KBM-7 (cell line): ENCODE results near the gene PRSS12.
"Not testable (repeated sequence)": the region's sequence is repeated elsewhere in the genome, so short reads cannot be mapped to it uniquely, and the experiment has no call there.

Experiments
- DNase-seq: peaks from one replicate; pipeline ENCODE4 v3.0.0-alpha.2; 2015
- in situ Hi-C: fragments of 300-500 bp; cut with MboI; formaldehyde crosslinking; loops from 2 replicates; pipeline ENCODE4 v1.14.3; 2020; ENCODE audit warnings: low sequenced_read_pairs, low pct_unique_long_range_greater_than_20kb, mixed read lengths

The PRSS12 gene

GRCh38 chr4:118352843-118353533 lies at the start of gene PRSS12:
Gene PRSS12 (minus strand): TSS chr4:118353003. CDS start chr4:118352720, 283 bp downstream.
- DNase-seq, result peak; percentile 88
- in situ Hi-C loops, result no loop called here

GRCh38 chr4:118400356-118400755 lies 47.6 kb upstream of the PRSS12 start:
- DNase-seq, result peak; percentile 84
- in situ Hi-C loops, result no loop called here

GRCh38 chr4:118399883-118400282 lies 47.1 kb upstream of the PRSS12 start:
- DNase-seq, in situ Hi-C loops: not testable (repeated sequence)

GRCh38 chr4:118398226-118399090 lies 45.7 kb upstream of the PRSS12 start:
- in situ Hi-C loops, result no loop called here
- DNase-seq, result peak; percentile 86

GRCh38 chr4:118397623-118397979 lies 44.8 kb upstream of the PRSS12 start:
- DNase-seq, result no peak
- in situ Hi-C loops, result no loop called here

GRCh38 chr4:118396881-118397622 lies 44.2 kb upstream of the PRSS12 start:
- peak; percentile 35 for DNase-seq

GRCh38 chr4:118395057-118395644 lies 42.3 kb upstream of the PRSS12 start:
- DNase-seq, result no peak
- in situ Hi-C loops, result no loop called here

More at GRCh38 chr4:118396881-118397622, 44.2 kb upstream of the PRSS12 start:
- in situ Hi-C loops, result no loop called here

- DNase-seq, in situ Hi-C loops: not testable (repeated sequence)
Observed at GRCh38 chr4:118392509-118392908, 39.7 kb upstream of the PRSS12 start.

- in situ Hi-C loops, result no loop called here
- DNase-seq, result no peak
Observed at GRCh38 chr4:118390121-118390520, 37.3 kb upstream of the PRSS12 start.

GRCh38 chr4:118389721-118390120 lies 36.9 kb upstream of the PRSS12 start:
- no peak for DNase-seq
- in situ Hi-C loops, result no loop called here

- in situ Hi-C loops, result no loop called here
- no peak for DNase-seq
Observed at GRCh38 chr4:118388606-118389005, 35.8 kb upstream of the PRSS12 start.

GRCh38 chr4:118381902-118382301 lies 29.1 kb upstream of the PRSS12 start:
- in situ Hi-C loops, result no loop called here
- DNase-seq, result no peak

GRCh38 chr4:118373614-118374255 lies 20.9 kb upstream of the PRSS12 start:
- no peak for DNase-seq
- in situ Hi-C loops, result no loop called here

- no peak for DNase-seq
- in situ Hi-C loops, result no loop called here
Observed at GRCh38 chr4:118372251-118372650, 19.4 kb upstream of the PRSS12 start.

GRCh38 chr4:118369231-118369630 lies 16.4 kb upstream of the PRSS12 start:
- peak; percentile 7 for DNase-seq
- in situ Hi-C loops, result no loop called here

GRCh38 chr4:118367872-118368271 lies 15.1 kb upstream of the PRSS12 start:
- DNase-seq, result no peak
- in situ Hi-C loops, result no loop called here

- DNase-seq, result no peak
- in situ Hi-C loops, result no loop called here
Observed at GRCh38 chr4:118367361-118367760, 14.6 kb upstream of the PRSS12 start.

- in situ Hi-C loops, result no loop called here
- DNase-seq, result no peak
Observed at GRCh38 chr4:118363166-118363565, 10.4 kb upstream of the PRSS12 start.

- in situ Hi-C loops, result no loop called here
- no peak for DNase-seq
Observed at GRCh38 chr4:118361192-118361591, 8.4 kb upstream of the PRSS12 start.
